MCF 10A (cell line): ENCODE data around the gene CRIM1. TPM values are rescaled to one million over a fixed set of nuclear protein-coding genes. Genes with fewer than 3 reads are reported as not detected.

ENCODE experiments used
- BruUV-seq: library from RNA; stranded (reverse); fragments of 400-500 nt; replicated peaks from 2 replicates; lab custom pipeline; 2021; lab: Mats Ljungman, UMichigan
- CTCF ChIA-PET: fragments of 300-600 bp; sonication (Branson Sonifier 250); formaldehyde crosslinking; extraction: SDS; loops from one replicate; lab custom pipeline; 2021; ENCODE audit warnings: antibody characterized with exemption, inconsistent platforms; lab: Yijun Ruan, JAX
- POLR2A ChIA-PET: fragments of 300-600, 350-650 bp; sonication (Branson Sonifier 250); formaldehyde crosslinking; extraction: SDS; loops from one replicate; lab custom pipeline; 2020; ENCODE audit warnings: antibody characterized with exemption, inconsistent platforms; lab: Yijun Ruan, JAX
- DNase-seq: peaks from one replicate; pipeline ENCODE4 v3.0.0-alpha.2; 2018; ENCODE audit not compliant: unreplicated experiment
- H3K27ac Mint-ChIP-seq: one replicate; pipeline ENCODE4 v1.8.0; 2022; ENCODE audit warnings: mild to moderate bottlenecking, low read depth, mixed read lengths; ENCODE audit not compliant: unreplicated experiment
- H3K27me3 Mint-ChIP-seq: one replicate; pipeline ENCODE4 v1.8.0; 2022; ENCODE audit warnings: mixed read lengths; ENCODE audit not compliant: insufficient read depth, unreplicated experiment
- H3K36me3 Mint-ChIP-seq: one replicate; pipeline ENCODE4 v1.8.0; 2022; ENCODE audit warnings: mild to moderate bottlenecking, moderate library complexity, mixed read lengths; ENCODE audit not compliant: insufficient read depth, unreplicated experiment
- H3K4me1 Mint-ChIP-seq: one replicate; pipeline ENCODE4 v1.8.0; 2022; ENCODE audit warnings: mixed read lengths; ENCODE audit not compliant: insufficient read depth, unreplicated experiment
- H3K4me3 Mint-ChIP-seq: one replicate; pipeline ENCODE4 v1.8.0; 2022; ENCODE audit warnings: mild to moderate bottlenecking, moderate library complexity, mixed read lengths; ENCODE audit not compliant: unreplicated experiment
- H3K9me3 Mint-ChIP-seq: one replicate; pipeline ENCODE4 v1.8.0; 2022; ENCODE audit warnings: mixed read lengths; ENCODE audit not compliant: unreplicated experiment
- CTCF ChIP-seq: fragments of 200-600 bp; IDR thresholded peaks from one replicate; pipeline ENCODE4 v1.8.0; 2022; ENCODE audit warnings: antibody characterized with exemption, mild to moderate bottlenecking; ENCODE audit not compliant: unreplicated experiment
- intact Hi-C: fragments of 100-400 bp; cut with micrococcal nuclease; formaldehyde crosslinking; loops from 2 replicates; pipeline ENCODE4 v1.14.1; 2022
- total RNA-seq: library from RNA; stranded (reverse); gene quantifications from 2 replicates; pipeline ENCODE4 v1.2.3, GENCODE V29; 2022

CRIM1 gene
- total RNA-seq, 1 experiment from 2014 or later: 185 TPM

GRCh38 chr2:36490749-36491148 lies 135.2 kb downstream of the CRIM1 start:
- H3K27me3 Mint-ChIP-seq: no peaks in the 10 kb centered on the region
- ChIA-PET CTCF (interaction anchor here (0.6 to 2.2 kb wide), 9 partner anchors 8 to 140 kb away, joined by 3 to 6 read pairs (median 3); no protein-coding TSS in a partner anchor), POLR2A (interaction anchor here (0.5 to 0.8 kb wide), 3 partner anchors 77 to 123 kb away, joined by 3 to 4 read pairs (median 4); no protein-coding TSS in a partner anchor)
- no peak for TF ChIP-seq CTCF
- no peak overlapping the region for H3K4me3 Mint-ChIP-seq
- intact Hi-C loops: no loop called here
- no TSS peak for BruUV-seq
- no peak overlapping the region for H3K27ac Mint-ChIP-seq
- DNase-seq: no peak
- H3K36me3 Mint-ChIP-seq: peaks cover 55% of the 10 kb centered on the region
- H3K9me3 Mint-ChIP-seq: no peaks in the 10 kb centered on the region
- H3K4me1 Mint-ChIP-seq: peaks cover 37% of the 10 kb centered on the region

GRCh38 chr2:36492216-36492945 lies 136.8 kb downstream of the CRIM1 start:
- no TSS peak for BruUV-seq
- CTCF ChIA-PET: interaction anchor here (1.2 to 2.0 kb wide), 2 partner anchors 15 to 172 kb away, joined by 3 to 10 read pairs; no protein-coding TSS in a partner anchor
- no peak for TF ChIP-seq CTCF
- H3K9me3 Mint-ChIP-seq: no peaks in the 10 kb centered on the region
- H3K27ac Mint-ChIP-seq: peak overlapping the region; percentile 58
- H3K4me3 Mint-ChIP-seq: no peak overlapping the region
- intact Hi-C loops: no loop called here
- H3K36me3 Mint-ChIP-seq: peaks cover 68% of the 10 kb centered on the region
- no peaks in the 10 kb centered on the region for H3K27me3 Mint-ChIP-seq
- POLR2A ChIA-PET: no interaction called here
- no peak for DNase-seq
- peaks cover 23% of the 10 kb centered on the region for H3K4me1 Mint-ChIP-seq

GRCh38 chr2:36493306-36493705 lies 137.7 kb downstream of the CRIM1 start:
- H3K27me3 Mint-ChIP-seq: no peaks in the 10 kb centered on the region
- peak overlapping the region; percentile 58 for H3K27ac Mint-ChIP-seq
- H3K4me3 Mint-ChIP-seq: no peak overlapping the region
- no peak for DNase-seq
- no peaks in the 10 kb centered on the region for H3K9me3 Mint-ChIP-seq
- ChIA-PET POLR2A (interaction anchor here (0.7 to 1.8 kb wide), 5 partner anchors 9 to 135 kb away, joined by 3 to 6 read pairs (median 3); no protein-coding TSS in a partner anchor), CTCF (interaction anchor here (0.5 to 2.0 kb wide), 5 partner anchors 10 to 171 kb away, joined by 3 to 10 read pairs (median 4); no protein-coding TSS in a partner anchor)
- intact Hi-C loops: no loop called here
- peaks cover 74% of the 10 kb centered on the region for H3K36me3 Mint-ChIP-seq
- no TSS peak for BruUV-seq
- no peak for TF ChIP-seq CTCF
- peaks cover 22% of the 10 kb centered on the region for H3K4me1 Mint-ChIP-seq

GRCh38 chr2:36497570-36498163 lies 142.1 kb downstream of the CRIM1 start:
- intact Hi-C loops: no loop called here
- Mint-ChIP-seq H3K4me1 (no peaks in the 10 kb centered on the region), H3K27me3 (no peaks in the 10 kb centered on the region), H3K27ac (no peak overlapping the region), H3K9me3 (no peaks in the 10 kb centered on the region), H3K36me3 (peaks cover 78% of the 10 kb centered on the region), H3K4me3 (no peak overlapping the region)
- CTCF ChIA-PET: interaction anchor here (0.8 to 0.9 kb wide), 2 partner anchors 10 to 160 kb away, joined by 3 to 4 read pairs; no protein-coding TSS in a partner anchor
- POLR2A ChIA-PET: interaction anchor here (0.6 to 0.9 kb wide), 2 partner anchors 12 to 48 kb away, joined by 3 to 5 read pairs; no protein-coding TSS in a partner anchor
- no peak for TF ChIP-seq CTCF
- DNase-seq: no peak
- BruUV-seq: no TSS peak
